Ammon's horn (tissue), 1 donor: ENCODE measurements around the gene PRKAG2.
A peak's percentile ranks its signal among the peaks of the same experiment; 100 is the strongest.
"Not testable (repeated sequence)": the region's sequence is repeated elsewhere in the genome, so short reads cannot be mapped to it uniquely, and the experiment has no call there.

Source experiments
- DNase-seq: peaks from one replicate; pipeline ENCODE4 v3.0.0-alpha.2; 2016; ENCODE audit warnings: low spot score

The PRKAG2 gene

GRCh38 chr7:151884312-151885201 lies 7.6 kb upstream of the PRKAG2 start:
- no peak for DNase-seq

DNA sequence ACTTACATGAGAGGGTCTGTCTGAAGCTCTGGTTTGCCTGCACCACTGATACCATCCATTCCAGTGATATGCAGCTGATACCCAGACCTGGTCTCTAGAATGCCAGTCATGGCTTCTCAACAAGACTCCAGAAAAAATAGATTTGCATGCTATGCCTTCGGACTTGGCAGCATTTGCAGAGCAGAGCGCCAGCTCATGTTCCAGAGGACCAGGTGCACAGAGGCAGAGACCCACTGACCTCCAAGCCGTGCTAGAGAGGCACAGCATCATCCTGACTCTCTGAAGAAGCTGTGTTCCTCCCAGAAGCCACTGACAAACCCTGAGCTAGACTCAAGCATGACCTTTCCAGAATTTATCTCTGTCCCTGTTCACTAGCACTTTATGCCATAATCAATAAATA lies 6.9 kb upstream of the PRKAG2 start:
- no peak for DNase-seq

DNA sequence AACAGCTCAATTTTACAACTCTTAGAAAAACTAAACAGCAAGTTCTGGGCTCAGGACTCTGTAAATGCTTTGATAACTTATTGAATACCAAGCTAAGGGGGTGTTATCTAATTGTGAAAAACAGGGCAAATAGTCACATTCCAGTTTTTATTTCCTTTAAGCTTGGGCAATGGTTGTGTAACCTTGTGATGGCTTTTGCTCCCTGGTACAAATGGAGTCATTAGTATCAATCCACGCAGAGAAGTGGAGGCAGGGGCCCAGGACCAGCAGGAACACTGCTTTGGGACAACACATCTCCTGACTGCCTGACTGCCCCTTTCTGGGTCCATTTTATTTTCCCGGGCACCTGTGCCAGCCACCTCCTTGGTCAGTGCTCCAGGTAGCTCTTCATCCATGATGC lies 5.8 kb upstream of the PRKAG2 start:
- DNase-seq = no peak

DNA sequence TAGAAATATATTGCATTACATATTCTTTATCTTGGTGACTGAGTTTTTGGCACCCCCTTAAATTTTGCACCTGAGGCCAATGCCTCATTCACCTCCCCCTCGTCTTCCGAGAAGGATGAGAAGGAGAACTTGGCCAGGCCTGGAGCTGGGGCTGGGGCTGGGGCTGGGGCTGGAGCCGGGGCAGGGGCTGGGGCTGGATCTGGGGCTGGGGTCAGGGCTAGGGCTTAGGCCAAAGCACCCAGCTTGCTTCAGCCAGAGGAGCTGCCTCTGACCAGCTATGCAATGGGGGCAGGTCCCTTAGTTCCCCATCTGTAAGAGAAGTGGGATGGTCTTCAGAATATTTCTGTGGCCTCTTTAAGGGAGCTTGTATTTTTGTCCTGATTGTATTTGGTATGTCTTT lies 3.8 kb upstream of the PRKAG2 start:
- DNase-seq = no peak

- DNase-seq = no peak
Measured at GRCh38 chr7:151877911-151878835, 1.3 kb upstream of the PRKAG2 start.

DNA sequence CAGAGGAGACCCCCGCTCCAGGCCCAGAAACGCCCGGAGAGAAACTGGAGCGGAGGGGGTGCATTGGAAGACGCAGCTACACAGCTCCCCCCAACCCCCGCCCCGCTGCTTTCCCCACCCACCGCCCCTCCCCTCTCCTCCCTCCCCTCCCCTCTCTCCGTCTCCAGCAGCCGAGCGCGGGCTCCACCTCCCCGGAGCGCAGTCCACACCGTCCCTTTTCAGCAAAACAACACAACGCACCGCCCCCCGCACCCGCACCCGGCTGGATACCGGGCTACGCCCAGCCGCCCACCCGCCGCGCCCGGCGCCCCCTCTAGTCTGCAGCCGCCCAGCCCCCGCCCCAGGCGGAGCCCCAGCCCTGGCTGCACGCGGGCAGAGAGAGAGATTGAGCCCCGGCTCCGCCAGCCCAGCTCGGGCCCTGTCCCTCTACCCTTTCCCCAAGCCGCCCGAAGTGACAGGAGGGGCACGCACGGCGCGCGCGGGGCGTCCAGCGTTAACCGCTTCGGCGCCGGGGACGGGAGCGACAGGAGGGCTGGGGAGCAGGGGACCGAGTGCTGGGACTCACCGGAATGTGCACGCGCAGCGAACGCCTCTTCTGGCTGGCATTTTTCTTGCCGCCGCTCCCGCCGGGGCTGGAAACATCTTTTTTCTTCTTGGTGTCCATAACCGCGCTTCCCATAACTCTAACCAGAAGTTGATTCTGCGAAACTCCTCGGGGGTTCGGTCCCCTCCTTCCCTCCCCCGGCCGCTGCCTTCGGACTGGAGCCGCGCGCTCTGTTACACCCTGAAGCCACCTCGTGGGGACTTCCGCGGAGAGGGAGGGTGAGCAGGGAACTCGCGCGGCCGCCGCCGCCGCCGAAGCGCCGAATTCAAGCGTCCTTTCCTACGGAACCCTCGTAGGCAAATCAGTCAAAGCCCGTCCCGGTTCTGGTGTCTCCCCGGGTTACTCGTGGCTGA lies 695 bp downstream of the PRKAG2 start:
- DNase-seq = peak; percentile 78

DNA sequence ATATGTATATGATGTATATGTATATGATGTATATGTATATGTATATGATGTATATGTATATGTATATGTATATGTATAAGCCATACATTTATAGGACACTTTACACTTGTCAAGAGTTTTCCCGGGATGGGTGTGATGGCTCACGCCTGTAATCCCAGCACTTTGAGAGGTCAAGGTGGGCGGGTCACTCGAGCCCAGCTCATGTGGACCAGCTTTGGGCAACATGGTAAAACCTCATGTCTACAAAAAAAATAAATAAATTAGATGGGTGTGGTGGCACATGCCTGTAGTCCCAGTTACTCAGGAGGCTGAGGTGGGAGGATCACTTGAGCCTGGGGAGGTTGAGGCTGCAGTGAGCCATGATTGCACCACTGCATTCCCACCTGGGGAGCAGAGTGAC lies 2.4 kb downstream of the PRKAG2 start:
- DNase-seq = not testable (repeated sequence)

GRCh38 chr7:151873402-151873965 lies 3.4 kb downstream of the PRKAG2 start:
- no peak for DNase-seq

DNA sequence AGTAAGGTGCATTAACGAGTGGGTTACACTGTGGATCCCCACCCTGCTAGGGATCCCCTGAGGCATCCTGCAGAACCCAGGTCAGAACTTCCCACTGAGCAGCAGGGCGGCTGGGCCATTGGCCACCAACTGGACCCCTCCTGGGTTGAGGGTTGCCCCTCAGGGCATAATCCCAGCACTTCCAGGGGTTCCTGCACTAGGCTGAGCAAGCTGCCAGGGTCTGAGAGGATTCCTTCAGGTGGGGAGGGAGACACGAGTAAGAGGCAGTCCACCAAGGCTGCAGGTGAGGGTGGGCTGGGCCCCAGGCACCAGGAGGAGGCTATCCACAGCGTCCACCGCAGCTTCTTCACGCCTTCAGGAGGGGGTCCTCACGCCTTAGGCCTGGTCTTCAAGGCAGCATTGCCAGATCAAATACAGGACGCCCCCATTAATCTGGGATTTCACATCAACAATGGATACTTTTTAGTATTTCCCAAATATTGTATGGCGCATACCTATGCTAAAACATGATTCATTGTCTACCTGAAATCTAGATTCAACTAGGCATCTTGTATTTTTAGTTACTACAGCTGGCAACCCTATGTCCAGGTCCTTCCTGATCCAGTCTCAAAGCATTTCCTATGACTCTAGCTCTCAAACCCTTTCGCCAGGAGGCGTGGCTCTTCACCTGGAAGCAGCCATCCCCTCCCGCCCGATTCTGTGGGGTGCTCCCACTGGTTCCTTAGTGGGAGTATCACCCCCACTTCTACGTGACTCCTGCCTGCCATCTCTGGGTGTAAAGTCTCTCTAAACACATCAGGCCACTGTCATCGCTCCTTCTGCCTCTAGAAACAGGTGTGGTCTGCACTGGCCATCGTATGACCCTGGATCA lies 4.1 kb downstream of the PRKAG2 start:
- DNase-seq = no peak

GRCh38 chr7:151871904-151872303 lies 5.0 kb downstream of the PRKAG2 start:
- no peak for DNase-seq

- DNase-seq = no peak
Measured at GRCh38 chr7:151871189-151871735, 5.7 kb downstream of the PRKAG2 start.

DNA sequence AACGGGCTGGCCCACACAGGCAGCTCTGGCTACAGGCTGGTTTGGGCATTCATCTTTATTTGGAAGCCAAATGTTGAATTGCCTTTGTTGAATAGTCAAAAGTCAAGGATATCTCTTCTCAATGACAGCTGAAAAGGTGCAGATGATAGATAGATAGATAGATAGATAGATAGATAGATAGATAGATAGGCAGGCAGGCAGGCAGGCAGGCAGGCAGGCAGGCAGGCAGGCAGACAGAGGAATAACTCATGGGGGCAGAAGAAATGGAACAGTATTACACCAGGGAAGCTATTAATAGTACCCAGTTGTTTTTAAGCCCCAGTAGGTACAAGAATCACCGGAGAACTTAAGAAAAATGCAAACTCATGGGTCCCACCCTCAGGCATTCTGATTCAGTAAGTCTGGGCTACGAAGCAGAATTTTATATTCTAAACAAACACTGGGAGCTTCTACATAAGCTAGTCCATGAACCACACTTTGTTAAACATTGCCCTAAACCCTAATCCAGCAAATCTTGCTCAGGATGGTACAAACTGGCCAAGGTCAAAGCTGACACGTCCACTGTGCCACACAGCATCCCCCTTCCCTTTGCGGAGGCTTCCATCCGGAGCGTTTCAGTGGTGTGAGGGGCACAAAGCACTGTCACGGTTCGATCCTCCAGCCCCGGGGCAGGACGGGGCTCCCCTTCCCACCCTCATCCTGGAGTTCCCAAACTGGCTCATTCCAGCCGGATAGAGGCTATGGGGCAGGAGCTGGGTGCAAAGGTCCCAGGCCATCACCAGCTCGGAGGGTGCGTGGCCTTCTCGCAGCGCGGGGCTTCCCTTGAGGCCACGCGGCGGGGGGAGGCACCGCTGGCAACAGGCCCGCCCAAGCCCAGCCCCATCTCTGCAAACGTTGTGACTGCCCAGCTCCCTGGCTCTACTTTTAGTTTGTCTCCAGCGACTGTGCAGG lies 6.7 kb downstream of the PRKAG2 start:
- DNase-seq = no peak

GRCh38 chr7:151869455-151869854 lies 7.5 kb downstream of the PRKAG2 start:
- DNase-seq = no peak

GRCh38 chr7:151869109-151869428 lies 7.8 kb downstream of the PRKAG2 start:
- DNase-seq = no peak

- DNase-seq = no peak
Measured at GRCh38 chr7:151868396-151869108, 8.4 kb downstream of the PRKAG2 start.

GRCh38 chr7:151867912-151868311 lies 9.0 kb downstream of the PRKAG2 start:
- DNase-seq = no peak

- DNase-seq = no peak
Measured at GRCh38 chr7:151866761-151867655, 9.9 kb downstream of the PRKAG2 start.
